ENCODE measurements around the gene HDAC5.
"Not testable (repeated sequence)": the region's sequence is repeated elsewhere in the genome, so short reads cannot be mapped to it uniquely, and the experiment has no call there.

The HDAC5 gene

GRCh38 chr17:44123356-44124117 is at the start of gene HDAC5:
Gene HDAC5, minus strand, starts transcription at chr17:44123641. Its CDS starts 6,126 bp downstream, at chr17:44117515.
- DNase-seq, result peak; percentile 49

GRCh38 chr17:44171931-44172455 is 48.6 kb upstream of the HDAC5 start:
- no peak for DNase-seq

GRCh38 chr17:44170499-44171201 is 47.2 kb upstream of the HDAC5 start, which contains the start of gene ASB16:
Gene ASB16, plus strand, starts transcription at chr17:44170704. Its CDS starts 86 bp downstream, at chr17:44170790.
- no peak for DNase-seq

- DNase-seq, result no peak
Observed at GRCh38 chr17:44170135-44170498, 46.7 kb upstream of the HDAC5 start.

GRCh38 chr17:44167181-44167861 is 43.9 kb upstream of the HDAC5 start:
- DNase-seq, result no peak

GRCh38 chr17:44164476-44164875 is 41.0 kb upstream of the HDAC5 start:
- DNase-seq, result no peak

- no peak for DNase-seq
Observed at GRCh38 chr17:44159519-44160210, 36.2 kb upstream of the HDAC5 start.

GRCh38 chr17:44155488-44155887 is 32.0 kb upstream of the HDAC5 start:
- DNase-seq, result no peak

- DNase-seq, result no peak
Observed at GRCh38 chr17:44152875-44153274, 29.4 kb upstream of the HDAC5 start.

GRCh38 chr17:44149750-44150329 is 26.4 kb upstream of the HDAC5 start:
- DNase-seq, result no peak

GRCh38 chr17:44149066-44149465 is 25.6 kb upstream of the HDAC5 start:
- not testable (repeated sequence) for DNase-seq

- DNase-seq, result no peak
Observed at GRCh38 chr17:44147812-44148211, 24.4 kb upstream of the HDAC5 start.

GRCh38 chr17:44146375-44147346 is 23.2 kb upstream of the HDAC5 start:
- DNase-seq, result no peak

GRCh38 chr17:44144966-44145739 is 21.7 kb upstream of the HDAC5 start:
- DNase-seq, result no peak

GRCh38 chr17:44143921-44144320 is 20.5 kb upstream of the HDAC5 start:
- not testable (repeated sequence) for DNase-seq

- peak; percentile 79 for DNase-seq
Observed at GRCh38 chr17:44137891-44138709, 14.7 kb upstream of the HDAC5 start.

GRCh38 chr17:44134752-44135568 is 11.5 kb upstream of the HDAC5 start:
- no peak for DNase-seq

- no peak for DNase-seq
Observed at GRCh38 chr17:44133918-44134476, 10.6 kb upstream of the HDAC5 start.
